Mesothelial cell of epicardium (in vitro differentiated cells): ENCODE data around the gene MORF4L1. TPM values are rescaled to one million over a fixed set of nuclear protein-coding genes. Genes with fewer than 3 reads are reported as not detected.
"Not testable (repeated sequence)": the region's sequence is repeated elsewhere in the genome, so short reads cannot be mapped to it uniquely, and the experiment has no call there.

ENCODE experiments used
- DNase-seq, 2 experiments: peaks; one replicate each; pipeline ENCODE4 v3.0.0; 2021; ENCODE audit warnings: low spot score in 2 of 2; ENCODE audit not compliant: unreplicated experiment in 2 of 2
- H3K27ac Mint-ChIP-seq: 2 replicates; pipeline ENCODE4 v1.8.0; 2021; ENCODE audit warnings: mixed read lengths
- H3K27me3 Mint-ChIP-seq: 2 replicates; pipeline ENCODE4 v1.8.0; 2021; ENCODE audit warnings: low read depth, mixed read lengths
- H3K36me3 Mint-ChIP-seq: 2 replicates; pipeline ENCODE4 v1.8.0; 2021; ENCODE audit warnings: mixed read lengths
- H3K4me1 Mint-ChIP-seq: 2 replicates; pipeline ENCODE4 v1.8.0; 2021; ENCODE audit warnings: mixed read lengths
- H3K4me3 Mint-ChIP-seq: 2 replicates; pipeline ENCODE4 v1.8.0; 2021; ENCODE audit warnings: mild to moderate bottlenecking, moderate library complexity, mixed read lengths
- H3K9me3 Mint-ChIP-seq: 2 replicates; pipeline ENCODE4 v1.8.0; 2021; ENCODE audit warnings: mixed read lengths
- total RNA-seq: library from RNA; stranded (reverse); gene quantifications from 3 replicates; pipeline ENCODE4 v1.2.1, GENCODE V29; 2021
- TF ChIP-seq, protein P1 (sequence below): fragments of 200-600 bp; sonication (generic); IDR thresholded peaks from one replicate; pipeline ENCODE4 v1.5.0; 2021; ENCODE audit warnings: antibody characterized with exemption; ENCODE audit not compliant: unreplicated experiment

The MORF4L1 gene
- total RNA-seq, 1 donor from 2014 or later: 444 TPM

DNA sequence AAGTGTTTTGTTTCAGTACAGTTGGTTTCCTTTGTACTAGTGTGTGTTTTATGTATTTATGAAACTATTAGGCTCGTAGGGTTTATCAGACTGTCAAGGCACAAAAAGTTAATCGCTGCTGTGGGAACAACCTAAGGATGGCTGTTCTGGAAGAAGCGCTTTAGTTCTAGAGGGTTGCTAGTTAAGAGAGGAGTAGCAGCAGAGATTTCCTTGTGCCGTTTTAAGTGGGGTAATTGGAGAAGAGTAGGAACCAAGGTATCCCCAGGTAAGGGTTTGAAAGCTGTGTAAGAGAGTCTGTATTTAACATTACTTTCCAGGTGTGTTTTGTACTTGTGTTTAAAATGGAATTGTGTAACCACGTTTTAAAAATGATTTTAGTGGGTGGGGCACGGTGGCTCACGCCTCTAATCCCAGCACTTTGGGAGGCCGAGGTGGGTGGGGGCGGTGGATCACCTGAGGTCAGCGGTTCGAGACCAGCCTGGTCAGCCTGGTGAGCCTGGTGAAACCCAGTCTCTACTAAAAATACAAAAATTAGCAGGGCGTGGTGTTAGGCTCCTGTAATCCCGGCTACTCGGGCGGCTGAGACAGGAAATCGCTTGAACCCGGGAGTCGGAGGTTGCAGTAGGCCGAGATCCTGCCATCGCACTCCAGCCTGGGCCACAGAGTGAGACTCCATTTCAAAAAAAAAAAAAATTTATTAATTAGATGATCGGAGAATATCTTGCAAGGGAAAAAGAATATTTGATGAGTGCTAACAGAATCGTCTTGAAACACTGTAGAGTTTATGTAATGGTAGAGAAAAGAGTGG is 2.6 kb downstream of the MORF4L1 start:
- TF ChIP-seq, protein P1, sequence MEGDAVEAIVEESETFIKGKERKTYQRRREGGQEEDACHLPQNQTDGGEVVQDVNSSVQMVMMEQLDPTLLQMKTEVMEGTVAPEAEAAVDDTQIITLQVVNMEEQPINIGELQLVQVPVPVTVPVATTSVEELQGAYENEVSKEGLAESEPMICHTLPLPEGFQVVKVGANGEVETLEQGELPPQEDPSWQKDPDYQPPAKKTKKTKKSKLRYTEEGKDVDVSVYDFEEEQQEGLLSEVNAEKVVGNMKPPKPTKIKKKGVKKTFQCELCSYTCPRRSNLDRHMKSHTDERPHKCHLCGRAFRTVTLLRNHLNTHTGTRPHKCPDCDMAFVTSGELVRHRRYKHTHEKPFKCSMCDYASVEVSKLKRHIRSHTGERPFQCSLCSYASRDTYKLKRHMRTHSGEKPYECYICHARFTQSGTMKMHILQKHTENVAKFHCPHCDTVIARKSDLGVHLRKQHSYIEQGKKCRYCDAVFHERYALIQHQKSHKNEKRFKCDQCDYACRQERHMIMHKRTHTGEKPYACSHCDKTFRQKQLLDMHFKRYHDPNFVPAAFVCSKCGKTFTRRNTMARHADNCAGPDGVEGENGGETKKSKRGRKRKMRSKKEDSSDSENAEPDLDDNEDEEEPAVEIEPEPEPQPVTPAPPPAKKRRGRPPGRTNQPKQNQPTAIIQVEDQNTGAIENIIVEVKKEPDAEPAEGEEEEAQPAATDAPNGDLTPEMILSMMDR: no peak
- Mint-ChIP-seq H3K4me1 (peaks cover 48% of the 10 kb centered on the region), H3K36me3 (no peaks in the 10 kb centered on the region), H3K9me3 (no peaks in the 10 kb centered on the region), H3K4me3 (peak overlapping the region; percentile 100), H3K27ac (peak overlapping the region; percentile 100), H3K27me3 (no peaks in the 10 kb centered on the region)
- DNase-seq: no peak

DNA sequence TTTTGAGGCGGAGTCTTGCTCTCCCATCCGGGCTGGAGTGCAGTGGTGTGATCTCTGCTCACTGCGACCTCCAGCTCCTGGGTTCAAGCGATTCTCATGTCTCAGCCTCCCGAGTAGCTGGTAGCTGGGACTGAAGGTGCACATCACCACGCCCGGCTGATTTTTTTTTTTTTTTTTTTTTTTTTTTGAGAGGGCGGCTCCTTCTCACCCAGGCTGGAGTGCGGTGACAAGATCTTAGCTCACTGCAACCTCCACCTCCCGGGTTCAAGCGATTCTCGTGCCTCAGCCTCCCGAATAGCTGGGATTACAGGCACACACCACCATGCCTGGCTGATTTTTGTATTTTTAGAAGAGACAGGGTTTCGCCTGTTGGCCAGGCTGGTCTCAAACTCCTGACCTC is 4.3 kb downstream of the MORF4L1 start:
- not testable (repeated sequence) for DNase-seq, H3K36me3 Mint-ChIP-seq, H3K27me3 Mint-ChIP-seq, H3K4me3 Mint-ChIP-seq, H3K9me3 Mint-ChIP-seq
- Mint-ChIP-seq H3K27ac (peak overlapping the region; percentile 43), H3K4me1 (peaks cover 55% of the 10 kb centered on the region)

DNA sequence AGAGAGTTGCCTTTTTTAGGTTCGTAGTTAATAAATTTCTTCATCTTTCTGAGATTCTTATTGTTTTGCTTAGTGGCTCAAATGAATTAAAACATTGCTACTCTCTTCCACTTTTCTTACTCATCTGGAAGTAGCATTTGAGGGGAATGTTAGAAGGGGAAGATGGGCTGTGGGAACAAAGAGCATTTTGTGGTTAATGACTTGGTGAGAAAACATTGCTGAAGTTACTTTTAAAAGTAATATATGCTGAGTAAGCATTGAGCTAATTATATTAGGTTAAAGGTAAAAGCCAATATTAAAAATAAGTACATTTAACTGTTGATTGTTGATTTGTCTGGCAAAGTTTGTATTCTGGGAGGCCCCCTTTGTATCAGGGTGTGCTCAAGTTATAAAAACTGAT is 5.7 kb downstream of the MORF4L1 start:
- TF ChIP-seq, protein P1: no peak
- peak overlapping the region; percentile 84 for H3K27ac Mint-ChIP-seq
- H3K9me3 Mint-ChIP-seq: no peaks in the 10 kb centered on the region
- H3K36me3 Mint-ChIP-seq: peaks cover 16% of the 10 kb centered on the region
- H3K4me3 Mint-ChIP-seq: peak overlapping the region; percentile 47
- H3K27me3 Mint-ChIP-seq: no peaks in the 10 kb centered on the region
- DNase-seq: no peak
- H3K4me1 Mint-ChIP-seq: peaks cover 60% of the 10 kb centered on the region

DNA sequence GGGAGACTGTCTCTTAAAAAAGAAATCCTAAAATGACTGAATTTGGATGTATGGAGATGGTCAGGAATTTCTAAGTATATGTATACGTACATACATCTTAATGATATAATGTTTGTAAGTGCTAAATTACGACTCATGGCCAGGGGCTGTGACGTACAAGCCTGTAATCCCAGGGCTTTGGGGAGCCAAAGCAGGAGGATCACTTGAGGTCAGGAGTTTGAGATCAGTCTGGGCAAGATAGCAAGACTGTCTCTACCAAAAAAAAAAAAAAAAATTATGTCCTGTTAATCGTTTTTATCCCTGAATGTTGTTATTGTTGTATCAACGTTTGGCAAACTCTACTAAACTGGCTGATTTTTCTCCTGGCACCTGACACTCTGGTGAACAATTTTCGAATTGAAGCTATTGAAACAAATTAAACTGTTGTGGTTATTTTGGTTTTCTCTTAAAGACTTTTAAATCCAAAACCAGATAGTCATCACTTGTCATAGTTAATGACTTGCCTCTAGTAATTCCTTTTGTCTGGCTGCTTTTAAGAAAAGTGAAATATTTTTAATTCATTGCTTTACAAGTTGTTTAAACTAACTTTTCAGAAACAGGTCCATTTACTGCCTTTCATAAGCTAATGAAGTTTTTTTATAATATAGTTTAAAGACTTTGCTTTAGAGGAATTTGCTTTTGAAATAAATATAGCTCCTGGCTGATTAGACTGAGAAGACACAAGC is 7.0 kb downstream of the MORF4L1 start:
- no peak for DNase-seq
- peaks cover 60% of the 10 kb centered on the region for H3K4me1 Mint-ChIP-seq
- H3K4me3 Mint-ChIP-seq: peak overlapping the region; percentile 10
- H3K36me3 Mint-ChIP-seq: peaks cover 20% of the 10 kb centered on the region
- peak overlapping the region; percentile 88 for H3K27ac Mint-ChIP-seq
- TF ChIP-seq, protein P1: no peak
- H3K27me3 Mint-ChIP-seq: no peaks in the 10 kb centered on the region
- no peaks in the 10 kb centered on the region for H3K9me3 Mint-ChIP-seq

DNA sequence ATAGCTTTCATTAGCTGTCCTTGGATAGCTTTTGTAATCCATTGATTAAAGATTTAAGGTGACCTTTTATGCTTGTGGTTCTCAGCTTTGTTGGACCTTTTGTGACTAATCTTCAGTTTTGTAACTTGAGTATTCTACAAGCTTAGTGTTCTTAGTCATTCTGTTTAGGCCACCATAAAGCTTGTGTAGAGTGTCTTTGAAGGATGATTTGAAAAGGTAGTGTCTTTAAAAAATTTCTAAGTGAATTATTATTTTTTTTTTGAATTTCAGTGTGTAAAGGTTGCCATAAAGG is 7.5 kb downstream of the MORF4L1 start:
- no peaks in the 10 kb centered on the region for H3K9me3 Mint-ChIP-seq
- peaks cover 60% of the 10 kb centered on the region for H3K4me1 Mint-ChIP-seq
- TF ChIP-seq, protein P1: no peak
- H3K27ac Mint-ChIP-seq: no peak overlapping the region
- peaks cover 20% of the 10 kb centered on the region for H3K36me3 Mint-ChIP-seq
- H3K27me3 Mint-ChIP-seq: no peaks in the 10 kb centered on the region
- H3K4me3 Mint-ChIP-seq: no peak overlapping the region
- no peak for DNase-seq

DNA sequence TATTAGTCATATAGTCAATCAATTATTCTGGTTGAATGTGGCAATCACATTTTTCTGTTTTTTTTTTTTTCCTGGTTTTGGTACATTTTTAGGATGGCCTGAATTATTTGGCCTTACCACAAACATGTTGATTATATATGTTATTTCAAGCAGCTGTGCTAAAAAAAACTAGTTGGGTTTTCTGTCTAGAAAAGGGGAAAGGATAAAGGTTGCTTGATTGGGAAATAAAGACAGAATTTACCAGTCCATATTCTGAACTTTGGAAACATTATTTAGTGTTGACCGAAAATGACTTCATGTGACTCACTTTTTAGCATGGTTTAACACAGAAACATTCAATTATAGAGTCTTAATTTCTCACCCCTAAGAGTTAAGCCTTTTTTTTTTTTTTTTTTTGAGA is 8.1 kb downstream of the MORF4L1 start:
- Mint-ChIP-seq H3K4me1 (peaks cover 59% of the 10 kb centered on the region), H3K9me3 (no peaks in the 10 kb centered on the region), H3K4me3 (no peak overlapping the region), H3K27ac (peak overlapping the region; percentile 47), H3K27me3 (no peaks in the 10 kb centered on the region), H3K36me3 (peaks cover 24% of the 10 kb centered on the region)
- DNase-seq: no peak
- TF ChIP-seq, protein P1: no peak
